Measurements from ENCODE around the gene GRM8.

DNA sequence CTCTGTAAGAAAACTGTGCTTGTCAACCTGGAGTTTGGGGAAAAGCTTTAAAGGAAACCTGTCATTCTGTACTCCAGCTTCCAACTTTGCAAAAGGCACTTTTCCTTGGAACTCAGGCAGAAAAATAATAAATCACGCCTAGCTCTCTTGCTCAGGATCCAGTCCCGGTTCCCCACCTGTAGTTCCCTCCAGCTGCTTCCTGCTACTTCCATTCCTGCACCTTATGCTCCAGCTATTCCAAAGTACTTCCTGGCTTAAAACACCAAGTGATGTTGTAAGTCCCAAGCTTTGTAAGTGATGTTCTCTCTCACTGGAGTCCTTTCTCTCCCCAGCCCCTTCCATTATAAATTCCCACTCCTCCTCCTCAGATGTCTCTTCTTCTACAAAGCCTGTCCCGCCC is 98.6 kb downstream of the GRM8 start:
- TF ChIP-seq EZH2 (IDR thresholded peaks at IDR 0.05; ENCODE audit: insufficient read depth, poor library complexity, severe bottlenecking) (no peak), EZH2phosphoT487 (IDR thresholded peaks at IDR 0.05; ENCODE audit: insufficient read depth, low read depth) (no peak)

All from GM23248 (cell line).